Measurements from ENCODE around the gene RAD9A. TPM values are rescaled to one million over a fixed set of nuclear protein-coding genes. Genes with fewer than 3 reads are reported as not detected.

RAD9A gene
- total and polyA plus RNA-seq, 9 of the 15 experiments (the other 6 are each of a cell fraction or from before 2014, with no cell fraction given): 1.4 to 41.2 (median 16.1) TPM

DNA sequence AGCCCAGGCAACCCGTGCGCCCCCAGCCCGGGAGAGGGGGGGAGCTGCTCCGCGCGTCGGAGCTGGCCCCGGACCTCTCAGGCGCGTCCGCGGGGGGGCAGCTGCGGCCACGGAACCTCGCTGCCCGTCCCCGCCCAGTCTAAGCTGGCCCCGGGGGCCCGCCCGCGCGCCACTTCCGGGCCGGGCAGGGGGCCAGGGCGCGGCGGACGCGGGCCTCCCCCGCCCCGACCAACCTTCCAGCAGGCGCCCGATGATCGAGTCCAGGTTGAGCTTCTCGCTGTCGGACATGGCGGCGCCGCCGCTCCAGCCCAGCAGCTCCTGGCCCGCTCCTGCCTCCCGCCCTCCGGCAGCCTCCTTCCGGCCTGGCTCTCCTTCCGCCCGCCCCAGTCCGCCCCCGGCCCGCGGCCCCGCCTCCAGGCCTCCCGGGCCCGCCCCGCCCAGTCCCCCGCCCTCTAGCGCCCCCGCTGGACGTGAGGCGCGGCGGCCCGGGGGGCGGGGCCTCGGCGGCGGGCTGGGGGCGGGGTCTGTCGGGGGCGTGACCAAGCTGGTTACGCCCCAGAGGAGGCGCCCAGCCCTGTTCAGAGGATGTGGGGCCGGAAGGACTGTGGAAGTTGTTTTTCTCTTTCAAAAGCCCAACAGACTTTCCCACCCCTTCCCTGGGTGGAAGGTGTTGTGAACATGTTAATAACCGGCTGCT is 9.9 kb downstream of the RAD9A start, which contains the start of gene PPP1CA (continued):
- no peak for TF ChIP-seq HNRNPLL (IDR thresholded peaks at IDR 0.05; ENCODE audit: low read depth, low read length, poor library complexity, severe bottlenecking)
- no peak for TF ChIP-seq ZNF79 (CRISPR knock-in tag; IDR thresholded peaks at IDR 0.05; ENCODE audit: low read depth)
- TF ChIP-seq ATF4 (CRISPR knock-in tag; IDR thresholded peaks at IDR 0.05): no peak
- TF ChIP-seq ZNF354B (CRISPR knock-in tag; IDR thresholded peaks at IDR 0.05): no peak
- TF ChIP-seq RBM25 (IDR thresholded peaks at IDR 0.05; ENCODE audit: low read depth, low read length, severe bottlenecking): no peak
- TF ChIP-seq, protein P1, sequence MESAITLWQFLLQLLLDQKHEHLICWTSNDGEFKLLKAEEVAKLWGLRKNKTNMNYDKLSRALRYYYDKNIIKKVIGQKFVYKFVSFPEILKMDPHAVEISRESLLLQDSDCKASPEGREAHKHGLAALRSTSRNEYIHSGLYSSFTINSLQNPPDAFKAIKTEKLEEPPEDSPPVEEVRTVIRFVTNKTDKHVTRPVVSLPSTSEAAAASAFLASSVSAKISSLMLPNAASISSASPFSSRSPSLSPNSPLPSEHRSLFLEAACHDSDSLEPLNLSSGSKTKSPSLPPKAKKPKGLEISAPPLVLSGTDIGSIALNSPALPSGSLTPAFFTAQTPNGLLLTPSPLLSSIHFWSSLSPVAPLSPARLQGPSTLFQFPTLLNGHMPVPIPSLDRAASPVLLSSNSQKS (CRISPR knock-in tag; IDR thresholded peaks at IDR 0.05): no peak
- no peak for TF ChIP-seq ZNF347 (CRISPR knock-in tag; IDR thresholded peaks at IDR 0.05; ENCODE audit: low read depth)
- peak; percentile 35; the same call in 1 of the 2 replicates for TF ChIP-seq POLR2AphosphoS2 (IDR thresholded peaks at IDR 0.05; ENCODE audit: low read length)
- TF ChIP-seq MCM5 (IDR thresholded peaks at IDR 0.05; ENCODE audit: low read depth): no peak
- no peak for TF ChIP-seq TEAD2 (tag; IDR thresholded peaks at IDR 0.05)
- TF ChIP-seq TCF3 (CRISPR knock-in tag; IDR thresholded peaks at IDR 0.05): no peak
- peak; percentile 72 for TF ChIP-seq L3MBTL2 (IDR thresholded peaks at IDR 0.05)
- peak; percentile 82 for TF ChIP-seq KLF1 (tag; IDR thresholded peaks at IDR 0.05)
- no peak for TF ChIP-seq MNT (conservative IDR thresholded peaks at IDR 0.05)
- TF ChIP-seq RBM14 (IDR thresholded peaks at IDR 0.05; ENCODE audit: borderline replicate concordance, insufficient read depth, low read depth, low read length): no peak
- no peak for TF ChIP-seq SRSF9 (IDR thresholded peaks at IDR 0.05; ENCODE audit: borderline replicate concordance, low read depth, low read length)
- no peak for TF ChIP-seq FOXJ2 (tag; IDR thresholded peaks at IDR 0.05)
- TF ChIP-seq ZNF589 (CRISPR knock-in tag; IDR thresholded peaks at IDR 0.05; ENCODE audit: low read depth): no peak
- peak; percentile 78 to 96 for TF ChIP-seq MAZ (CRISPR knock-in tag; conservative IDR thresholded peaks at IDR 0.05 in 1 of 2, IDR thresholded peaks at IDR 0.05 in 1 of 2)
- no peak for TF ChIP-seq AFF1 (IDR thresholded peaks at IDR 0.05; ENCODE audit: low read depth in 1 of 2, partially characterized antibody in 2 of 2)
- no peak for TF ChIP-seq RAD51 (IDR thresholded peaks at IDR 0.05; ENCODE audit: borderline replicate concordance, low read depth)
